ENCODE results near the gene CLEC16A.

The CLEC16A gene

DNA sequence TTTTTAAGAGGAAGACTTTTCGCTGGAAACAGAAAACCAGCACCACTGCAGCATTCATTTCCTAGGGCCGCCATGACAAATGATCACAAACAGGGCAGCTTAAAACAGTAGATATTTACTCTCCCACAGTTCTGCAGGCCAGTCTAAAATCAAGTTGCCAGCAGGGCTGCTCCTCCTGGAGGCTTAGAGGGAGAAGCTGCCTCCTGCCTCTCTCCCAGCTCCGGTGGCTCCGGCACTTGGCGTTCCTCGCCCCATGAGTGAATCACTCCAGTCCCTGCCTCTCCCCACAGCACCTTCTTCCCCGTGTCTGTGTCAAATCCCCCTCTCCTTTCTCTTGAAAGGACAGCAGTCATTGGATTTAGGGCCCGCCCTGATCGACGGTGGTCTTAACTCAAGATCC lies 239.6 kb downstream of the CLEC16A start:
- TF ChIP-seq, protein P1, sequence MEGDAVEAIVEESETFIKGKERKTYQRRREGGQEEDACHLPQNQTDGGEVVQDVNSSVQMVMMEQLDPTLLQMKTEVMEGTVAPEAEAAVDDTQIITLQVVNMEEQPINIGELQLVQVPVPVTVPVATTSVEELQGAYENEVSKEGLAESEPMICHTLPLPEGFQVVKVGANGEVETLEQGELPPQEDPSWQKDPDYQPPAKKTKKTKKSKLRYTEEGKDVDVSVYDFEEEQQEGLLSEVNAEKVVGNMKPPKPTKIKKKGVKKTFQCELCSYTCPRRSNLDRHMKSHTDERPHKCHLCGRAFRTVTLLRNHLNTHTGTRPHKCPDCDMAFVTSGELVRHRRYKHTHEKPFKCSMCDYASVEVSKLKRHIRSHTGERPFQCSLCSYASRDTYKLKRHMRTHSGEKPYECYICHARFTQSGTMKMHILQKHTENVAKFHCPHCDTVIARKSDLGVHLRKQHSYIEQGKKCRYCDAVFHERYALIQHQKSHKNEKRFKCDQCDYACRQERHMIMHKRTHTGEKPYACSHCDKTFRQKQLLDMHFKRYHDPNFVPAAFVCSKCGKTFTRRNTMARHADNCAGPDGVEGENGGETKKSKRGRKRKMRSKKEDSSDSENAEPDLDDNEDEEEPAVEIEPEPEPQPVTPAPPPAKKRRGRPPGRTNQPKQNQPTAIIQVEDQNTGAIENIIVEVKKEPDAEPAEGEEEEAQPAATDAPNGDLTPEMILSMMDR (IDR thresholded peaks at IDR 0.05; ENCODE audit: low read depth, low read length), result no peak
- H3K4me3 ChIP-seq (ENCODE audit: low read depth, low read length), result no peak overlapping the region

DNA sequence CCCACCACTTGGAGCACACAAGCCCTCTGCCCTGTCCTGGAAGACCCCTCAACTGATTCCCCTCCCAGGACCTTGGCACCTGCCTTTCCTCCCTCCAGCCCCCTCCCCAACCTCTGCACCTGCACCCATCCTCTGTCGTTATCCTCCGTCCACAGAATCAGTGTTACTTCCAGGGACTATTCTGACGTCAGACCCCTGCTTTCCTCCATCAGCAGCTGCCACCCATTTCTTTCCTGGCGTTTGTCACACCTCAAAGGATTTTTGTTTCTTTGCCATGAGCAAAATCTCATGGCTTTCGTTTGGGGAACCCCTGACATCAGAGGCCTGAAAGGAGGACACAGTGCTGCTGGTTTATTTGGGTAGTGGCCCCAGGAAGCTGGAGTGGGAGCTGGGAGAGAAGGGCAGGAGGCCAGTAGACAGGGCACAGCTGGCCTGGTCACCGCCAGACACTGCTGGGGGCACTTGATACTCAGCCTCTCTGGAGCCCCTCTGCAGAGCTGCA lies 243.2 kb downstream of the CLEC16A start:
- TF ChIP-seq, protein P1 (IDR thresholded peaks at IDR 0.05; ENCODE audit: low read depth, low read length), result no peak
- H3K4me3 ChIP-seq (ENCODE audit: low read depth, low read length), result no peak overlapping the region

DNA sequence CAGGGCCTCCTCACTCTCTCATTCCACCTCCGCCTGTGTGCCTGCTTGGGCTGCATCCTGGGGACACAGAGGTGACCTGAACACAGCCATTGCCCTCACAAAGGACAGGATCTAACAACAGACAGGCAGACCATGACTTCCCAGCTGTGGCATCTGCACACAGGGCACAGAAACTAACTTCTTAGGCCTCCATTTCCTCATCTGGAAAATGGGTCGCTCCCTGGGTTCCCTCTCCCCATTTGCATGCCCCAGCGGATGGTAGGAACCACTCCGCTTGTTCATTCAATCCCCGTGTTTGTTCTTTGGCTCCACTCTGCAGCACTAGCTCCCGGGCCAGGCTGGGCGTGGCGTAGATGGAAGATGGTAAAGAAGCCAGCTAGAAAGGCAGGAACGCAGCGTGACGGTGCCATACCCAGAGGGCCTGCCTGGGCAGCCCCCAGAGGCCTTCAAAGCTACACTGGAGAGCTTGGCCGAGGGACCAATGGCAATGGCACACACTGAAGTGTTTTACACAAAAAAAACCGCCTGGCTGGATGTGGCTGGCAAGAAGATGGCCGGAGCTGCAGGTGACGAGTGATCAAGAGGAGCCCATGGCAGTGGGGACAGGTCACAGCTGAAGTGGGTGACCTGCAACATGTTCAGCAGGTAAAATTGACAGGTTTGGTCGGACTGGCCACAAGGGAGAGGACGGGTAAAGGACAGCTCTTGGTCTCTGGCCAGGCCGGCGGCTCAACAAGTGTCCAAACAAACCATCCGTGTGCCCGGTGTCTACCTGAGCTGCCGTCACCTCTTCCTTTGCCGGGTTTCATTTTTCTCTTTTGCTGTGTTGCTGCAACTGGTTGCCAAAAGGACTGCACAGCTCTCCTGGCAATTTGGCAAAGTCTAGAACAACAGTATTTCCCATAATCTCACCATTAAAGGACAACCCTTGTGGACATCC lies 244.7 kb downstream of the CLEC16A start:
- no peak overlapping the region for H3K4me3 ChIP-seq (ENCODE audit: low read depth, low read length)
- TF ChIP-seq, protein P1 (IDR thresholded peaks at IDR 0.05; ENCODE audit: low read depth, low read length), result no peak

DNA sequence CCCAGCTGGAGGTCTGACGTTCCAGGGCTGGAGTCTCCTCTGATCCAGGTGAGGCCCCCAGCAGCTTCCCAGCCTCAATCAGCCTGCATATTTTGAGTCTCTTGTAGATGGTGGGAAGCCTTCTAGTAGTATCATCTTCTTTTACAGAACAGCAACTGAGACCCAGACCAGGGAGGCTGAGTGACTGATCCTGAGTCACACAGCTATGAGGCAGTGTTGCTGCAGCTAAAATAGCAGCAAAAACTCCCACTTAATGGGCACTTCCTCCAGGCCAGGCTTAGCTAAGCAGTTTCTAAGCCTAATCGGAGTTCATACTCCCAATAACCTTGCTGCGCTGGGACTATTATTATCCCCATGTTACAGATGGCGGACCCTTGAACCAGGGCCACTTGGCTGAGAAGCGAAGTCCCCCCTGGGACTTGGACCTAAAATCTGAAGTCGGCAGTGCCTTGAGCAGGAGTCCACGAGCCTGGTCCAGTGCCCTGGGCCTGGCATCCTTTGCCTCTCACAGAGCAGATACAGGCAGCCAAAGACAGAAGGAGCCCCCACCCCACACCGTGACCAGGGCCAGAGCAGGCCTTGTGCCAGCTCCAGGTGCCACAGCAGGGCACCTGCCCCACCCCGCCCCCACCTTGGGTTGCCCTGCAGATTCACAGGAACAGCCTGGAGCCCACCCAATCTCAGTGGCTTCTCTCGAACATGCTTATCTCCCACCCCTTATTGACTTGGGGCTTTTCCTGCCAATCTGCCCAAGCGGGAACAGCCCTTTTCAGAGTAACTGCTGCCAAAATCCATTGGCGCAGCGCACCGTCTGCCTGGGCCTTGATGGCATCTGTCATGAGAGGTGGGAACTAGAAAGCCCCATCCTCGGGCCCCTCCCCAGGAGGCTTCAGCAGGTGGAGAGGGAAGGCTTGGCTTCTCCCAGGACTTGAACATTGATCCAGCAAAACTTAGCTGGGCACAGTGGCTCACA lies 246.5 kb downstream of the CLEC16A start:
- TF ChIP-seq, protein P1 (IDR thresholded peaks at IDR 0.05; ENCODE audit: low read depth, low read length), result no peak

DNA sequence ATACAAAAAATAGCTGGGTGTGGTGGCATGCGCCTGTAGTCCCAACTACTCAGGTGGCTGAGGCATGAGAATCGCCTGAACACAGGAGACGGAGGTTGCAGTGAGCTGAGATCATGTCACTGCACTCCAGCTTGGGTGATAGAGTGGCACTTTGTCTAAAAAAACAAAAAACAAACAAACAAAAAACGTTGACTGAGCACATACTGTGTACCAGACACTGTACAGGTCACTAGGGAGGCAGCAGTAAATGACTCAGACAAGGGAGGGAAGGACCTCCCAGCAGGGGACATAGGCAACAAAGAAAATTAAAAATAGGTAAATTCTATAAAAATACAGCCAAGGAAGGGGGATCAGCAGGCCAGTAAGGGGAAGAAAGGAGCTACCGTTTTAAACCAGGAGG lies 247.3 kb downstream of the CLEC16A start:
- H3K4me3 ChIP-seq (ENCODE audit: low read depth, low read length), result no peak overlapping the region
- TF ChIP-seq, protein P1 (IDR thresholded peaks at IDR 0.05; ENCODE audit: low read depth, low read length), result no peak

More for the DNA sequence above, 246.5 kb downstream of the CLEC16A start:
- no peak overlapping the region for H3K4me3 ChIP-seq (ENCODE audit: low read depth, low read length)

DNA sequence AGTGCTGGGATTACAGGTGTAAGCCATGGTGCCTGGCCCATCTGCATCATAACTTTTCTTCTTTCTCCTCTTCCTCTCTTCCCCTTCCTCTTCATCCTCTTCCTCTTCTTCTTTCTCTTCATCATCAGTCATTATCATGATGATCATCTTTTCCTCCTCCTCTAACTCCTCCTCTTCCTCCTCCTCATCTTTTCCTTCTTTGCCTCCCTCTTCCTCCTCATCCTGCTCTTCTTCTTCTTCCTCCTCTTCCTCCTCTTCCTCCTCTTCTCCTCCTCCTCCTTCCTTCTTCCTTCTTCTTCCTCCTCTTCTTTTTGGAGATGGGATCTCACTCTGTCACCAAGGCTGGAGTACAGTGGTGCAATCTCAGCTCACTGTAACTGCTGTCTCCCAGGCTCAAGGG lies 249.1 kb downstream of the CLEC16A start:
- TF ChIP-seq, protein P1 (IDR thresholded peaks at IDR 0.05; ENCODE audit: low read depth, low read length), result no peak
- no peak overlapping the region for H3K4me3 ChIP-seq (ENCODE audit: low read depth, low read length)

Measured in WI38 (cell line).